ENCODE results near the gene TMPRSS6.

The TMPRSS6 gene

DNA sequence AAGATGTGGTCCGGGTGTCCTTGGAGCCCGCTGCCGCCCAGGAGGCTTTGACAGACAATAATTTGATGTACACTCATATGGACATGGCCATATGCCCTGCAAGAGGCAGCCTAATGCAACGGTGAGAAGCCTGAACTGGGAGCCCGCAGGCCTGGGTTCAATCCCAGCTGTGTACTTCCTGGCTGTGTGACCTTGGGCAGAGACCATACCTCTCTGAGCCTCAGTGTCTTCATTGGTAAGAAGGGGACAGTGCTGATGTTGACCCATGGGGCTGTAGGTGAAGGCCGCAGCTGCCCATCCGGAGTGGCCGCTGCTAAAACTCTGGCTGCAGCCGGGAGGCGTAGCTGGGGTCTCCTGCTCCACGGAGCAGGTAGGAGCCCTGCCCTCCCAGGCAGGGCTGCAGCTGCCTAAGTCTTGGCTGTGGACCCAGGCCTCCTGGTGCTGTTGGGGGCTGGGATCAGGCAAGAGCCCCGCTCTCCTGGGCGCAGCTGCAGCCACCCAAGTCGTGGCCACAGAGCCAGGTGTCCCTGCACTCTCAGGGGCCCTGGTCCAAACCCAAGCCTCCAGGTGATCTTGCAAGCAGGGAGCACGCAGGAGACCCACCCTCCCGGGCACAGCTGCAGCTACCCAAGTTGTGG, 31.3 kb upstream of the TMPRSS6 start:
- no peak for DNase-seq (ENCODE audit: low spot score)

DNA sequence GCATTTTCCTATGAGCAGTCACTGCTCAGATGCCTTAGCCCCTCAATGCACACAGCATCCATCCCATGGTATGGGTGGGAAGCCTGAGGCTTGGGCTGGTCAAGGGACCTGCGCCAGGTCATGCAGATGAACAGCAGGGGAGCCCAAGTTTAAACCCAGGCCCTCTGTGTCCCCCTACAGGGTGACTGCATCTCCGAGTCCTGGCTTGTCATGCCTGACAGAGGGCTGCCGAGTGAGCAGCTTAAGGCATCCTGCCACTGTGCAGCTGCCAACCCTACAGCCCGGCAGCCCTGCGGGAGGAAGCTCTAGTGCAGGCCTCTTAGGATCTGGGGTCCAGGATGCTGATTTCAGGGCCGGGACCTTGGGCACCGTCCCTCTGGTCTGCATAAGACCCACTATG, 30.2 kb upstream of the TMPRSS6 start:
- DNase-seq (ENCODE audit: low spot score), result no peak

DNA sequence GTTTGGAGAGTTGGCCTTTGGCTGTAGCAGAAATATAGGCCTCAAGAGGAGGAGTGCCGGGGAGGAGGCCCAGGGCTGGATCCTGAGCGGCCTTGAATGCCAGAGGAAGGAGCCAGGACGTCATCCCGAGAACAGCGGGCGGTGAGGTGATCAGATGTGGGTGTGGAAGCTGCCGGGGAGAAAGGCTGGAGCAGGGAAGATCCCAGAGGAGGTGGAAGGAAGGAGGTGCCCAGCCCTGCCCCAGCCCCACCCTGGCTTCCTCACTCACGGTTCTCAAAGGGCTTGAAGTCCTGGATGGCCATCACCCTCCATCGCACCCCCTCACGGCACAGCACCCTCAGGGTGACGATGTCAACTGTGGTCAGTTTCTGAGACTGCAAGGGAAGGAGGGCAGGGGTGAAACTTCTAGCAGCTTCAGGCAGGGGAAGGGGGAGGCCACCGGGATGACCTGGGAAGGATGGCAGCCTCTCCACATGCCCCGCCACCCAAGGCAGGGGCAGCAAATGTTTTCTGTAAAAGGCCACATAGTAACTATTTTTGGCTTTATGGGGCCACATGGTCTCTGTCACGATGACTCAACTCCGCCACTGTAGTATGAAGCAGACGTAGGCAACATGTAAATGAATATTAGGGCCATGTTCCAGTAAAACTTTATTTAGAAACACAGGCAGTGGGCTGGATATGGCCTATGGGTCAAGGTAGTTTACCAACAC, 29.5 kb upstream of the TMPRSS6 start:
- no peak for DNase-seq (ENCODE audit: low spot score)

DNA sequence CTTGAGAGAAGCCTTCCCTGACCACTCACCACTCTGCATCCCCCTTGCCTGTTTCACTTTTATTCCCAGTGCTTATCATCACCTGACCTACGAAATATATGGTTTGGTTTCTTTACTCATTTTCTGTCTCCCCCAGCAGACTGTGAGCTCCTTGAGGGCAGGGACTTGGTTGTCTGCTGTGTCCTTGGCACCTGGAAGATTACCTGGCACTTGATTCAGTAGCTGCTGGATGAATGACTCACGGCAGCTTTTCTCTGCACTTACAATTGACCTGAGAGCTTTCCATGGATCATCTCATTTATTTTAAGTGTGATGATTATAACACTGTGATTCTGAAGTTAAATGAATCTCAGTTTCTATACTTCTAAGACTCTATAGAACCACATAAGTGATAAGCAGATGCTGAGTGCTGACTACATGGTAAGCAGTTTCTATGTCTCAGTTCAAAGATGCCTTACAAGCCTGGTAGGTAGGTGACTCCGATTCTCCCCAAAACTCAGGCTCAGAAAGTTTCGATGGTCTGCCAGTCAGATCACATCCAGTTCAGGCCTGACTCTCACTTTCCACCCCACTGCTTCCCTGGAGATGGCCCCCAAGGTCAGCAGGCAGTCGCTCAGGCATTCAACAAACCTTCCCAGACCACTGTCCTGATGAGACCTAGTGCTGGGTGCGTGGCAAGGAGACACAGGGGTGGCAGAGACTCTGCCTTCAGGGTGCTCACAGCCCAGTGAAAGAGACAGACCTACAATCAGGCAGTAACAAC, 28.6 kb upstream of the TMPRSS6 start:
- no peak for DNase-seq (ENCODE audit: low spot score)

DNA sequence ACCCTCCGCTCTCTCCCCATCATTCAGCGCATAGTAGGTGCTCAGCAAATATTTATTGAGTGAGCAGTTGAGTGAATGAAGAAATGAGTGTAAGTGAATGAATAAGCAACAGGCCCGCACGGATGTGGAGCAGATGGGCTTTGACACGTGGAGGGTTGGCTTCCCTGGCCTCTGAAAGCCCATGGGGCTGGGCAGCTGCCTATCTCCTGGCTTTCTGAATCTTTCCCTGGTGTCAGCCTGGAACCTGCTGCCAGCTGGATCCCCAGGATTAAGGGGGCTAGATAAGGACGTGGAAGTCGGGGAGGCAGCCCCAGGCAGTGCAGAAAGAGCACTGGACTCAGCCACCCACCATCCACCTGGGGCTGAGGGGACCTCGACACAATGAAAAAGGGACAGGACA, 27.6 kb upstream of the TMPRSS6 start:
- no peak for DNase-seq (ENCODE audit: low spot score)

DNA sequence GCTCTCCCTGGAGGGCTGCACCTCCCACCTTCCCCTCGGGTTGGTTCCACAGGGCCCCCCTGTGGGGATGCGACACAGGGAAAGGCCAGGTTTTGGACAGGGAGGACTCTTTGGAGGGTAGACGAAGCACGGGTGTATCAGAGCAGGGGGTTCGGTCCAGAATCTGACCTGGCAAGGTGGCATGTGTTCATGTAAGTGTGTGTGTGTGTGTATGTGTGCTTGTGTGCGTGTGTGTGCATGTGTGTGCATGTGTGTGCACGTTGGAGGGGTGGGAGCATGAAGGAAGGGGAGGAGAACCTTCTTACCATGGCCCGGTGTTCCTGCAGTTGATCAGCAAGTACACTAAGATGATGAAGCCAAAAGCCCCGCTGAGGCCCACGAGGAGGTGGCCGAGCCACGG, 25.5 kb upstream of the TMPRSS6 start:
- DNase-seq (ENCODE audit: low spot score), result no peak

DNA sequence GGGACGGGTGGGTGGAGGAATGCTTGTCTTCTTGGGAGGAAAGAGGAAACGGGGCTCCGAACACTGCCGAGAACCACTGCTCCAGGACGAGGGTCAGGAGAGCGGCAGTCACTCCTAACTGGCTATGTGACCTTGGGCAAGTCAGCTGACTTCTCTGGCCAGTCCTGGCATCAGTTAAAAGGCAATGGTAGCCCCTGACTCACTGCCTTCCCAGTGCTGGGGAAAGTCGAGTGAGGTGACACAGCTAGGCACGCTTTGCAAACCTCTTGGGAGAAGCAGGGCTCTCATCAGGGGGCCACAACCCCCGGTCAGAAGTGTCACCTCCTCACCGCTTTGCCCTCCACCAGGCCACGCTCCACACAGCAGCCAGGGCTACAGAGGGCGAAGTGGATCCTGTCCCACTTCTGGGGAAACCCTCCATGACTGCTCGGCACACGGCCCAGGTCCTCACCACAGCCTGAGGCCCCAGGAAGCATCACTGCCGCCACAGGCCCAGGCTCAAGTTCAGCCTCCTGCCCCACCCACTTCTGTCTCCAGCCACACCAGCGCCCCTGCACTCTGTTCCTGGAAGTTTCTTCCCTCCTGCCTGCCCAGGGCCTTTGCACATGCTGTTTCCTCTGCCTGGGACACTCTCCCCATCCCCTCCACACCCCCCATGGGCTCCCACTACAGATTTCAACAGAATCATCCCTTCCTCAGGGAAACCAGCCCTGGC, 23.9 kb upstream of the TMPRSS6 start:
- DNase-seq (ENCODE audit: low spot score), result no peak

DNA sequence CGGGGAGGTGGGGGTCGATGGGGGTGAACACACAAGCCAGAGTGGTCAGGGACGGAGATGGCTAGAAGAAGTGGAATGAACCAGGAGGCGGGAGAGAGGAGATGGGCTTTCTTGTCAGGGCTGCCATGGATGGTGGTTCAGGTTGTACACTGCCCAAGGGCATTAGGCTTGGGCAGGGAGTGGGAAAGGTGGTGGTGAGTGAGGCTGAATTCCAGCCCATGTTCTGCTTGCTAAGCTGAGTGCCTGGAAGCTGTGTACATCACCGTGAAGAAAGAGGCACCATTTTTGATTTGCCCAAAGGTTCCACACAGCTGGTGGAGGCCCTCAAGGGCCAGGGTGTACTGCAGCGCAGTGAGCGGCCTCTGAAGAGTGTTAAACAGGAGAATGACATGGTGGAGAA, 23.3 kb upstream of the TMPRSS6 start:
- DNase-seq (ENCODE audit: low spot score), result no peak

DNA sequence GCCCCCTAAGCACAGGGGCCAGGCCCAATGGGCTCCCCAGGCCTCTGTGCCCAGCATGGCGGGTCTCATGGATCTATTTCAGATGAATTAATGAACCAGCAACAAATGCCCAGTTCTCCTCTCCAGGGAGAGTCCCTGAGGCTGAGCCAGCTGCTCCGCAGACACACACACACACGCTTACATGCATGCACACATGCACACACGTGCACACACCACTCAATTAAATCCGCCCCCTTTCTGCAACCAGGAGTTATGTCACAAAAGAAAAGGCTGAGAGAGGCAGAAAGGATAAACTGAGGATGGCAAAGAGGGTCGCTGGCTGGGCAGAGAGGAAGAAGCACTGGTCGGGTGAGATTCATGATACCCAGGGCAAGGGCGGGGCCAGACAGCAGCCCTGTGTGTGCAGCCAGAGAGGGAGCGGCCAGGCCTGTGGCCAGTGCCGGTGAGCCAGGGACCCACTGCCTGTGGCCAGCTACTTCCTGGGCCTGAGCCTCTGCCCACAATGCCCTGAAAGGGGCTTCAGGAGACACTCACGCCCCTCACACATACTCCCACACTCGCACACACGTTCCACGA, 20.4 kb upstream of the TMPRSS6 start:
- DNase-seq (ENCODE audit: low spot score), result no peak

DNA sequence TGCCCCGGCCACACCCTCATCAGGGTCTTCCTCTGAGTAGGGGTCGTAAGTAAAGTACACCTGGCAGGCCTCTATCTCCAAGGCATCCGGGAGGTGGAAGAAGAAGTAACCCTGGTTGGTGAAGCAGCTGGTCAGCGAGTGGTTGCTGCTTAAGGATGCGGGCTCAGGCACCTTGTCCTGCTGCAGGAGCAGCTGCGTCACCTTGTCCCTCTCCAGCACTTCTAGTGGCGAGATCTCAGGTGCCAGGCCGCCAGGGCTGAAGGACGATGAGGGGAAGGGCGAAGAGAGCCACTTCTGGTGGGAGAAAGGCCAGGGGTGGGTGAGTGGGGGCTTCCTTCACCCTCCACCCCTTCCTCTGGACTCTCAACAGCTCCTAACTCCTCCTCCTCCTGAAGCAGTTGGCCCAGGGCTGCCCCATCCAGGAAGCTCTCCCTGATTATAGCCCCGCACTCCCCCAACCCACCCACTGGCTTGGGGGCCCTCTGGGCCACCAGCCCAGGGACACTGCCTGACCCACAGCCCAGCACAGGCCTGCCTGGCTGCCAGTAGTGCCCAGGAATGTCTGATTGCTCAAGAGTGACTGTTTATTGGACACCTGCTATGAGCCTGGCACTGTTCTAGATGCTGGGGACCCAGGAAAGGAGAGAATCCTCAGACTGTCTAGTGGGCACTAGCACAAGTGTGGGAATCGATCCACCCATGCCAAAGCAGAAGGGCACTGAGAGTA, 19.2 kb upstream of the TMPRSS6 start:
- DNase-seq (ENCODE audit: low spot score), result no peak

DNA sequence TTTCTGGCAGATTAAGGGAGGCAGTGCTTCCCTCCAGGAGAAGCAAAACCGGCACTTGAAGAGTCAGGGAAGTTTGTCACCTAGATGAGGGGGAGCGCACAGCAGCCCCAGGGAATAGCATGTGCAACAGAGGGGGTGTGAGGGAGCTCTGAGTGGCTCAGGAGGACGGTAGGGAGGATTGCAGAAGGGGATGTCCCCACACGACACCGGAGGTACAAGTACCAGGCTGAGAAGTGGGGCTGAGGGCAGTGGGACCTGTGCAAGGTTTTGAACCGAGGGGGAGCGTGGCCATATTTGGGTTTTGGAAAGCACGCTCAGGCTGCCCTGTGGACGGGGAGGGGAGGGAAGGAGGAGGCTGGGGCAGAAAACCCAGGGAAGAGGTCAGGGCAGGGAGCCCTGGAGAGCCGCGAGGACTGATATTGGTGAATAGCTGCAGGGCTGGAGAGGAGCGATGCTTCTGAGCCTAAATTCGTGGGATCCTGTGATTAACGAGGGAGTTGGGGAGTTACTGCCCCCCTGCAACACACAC, 17.9 kb upstream of the TMPRSS6 start:
- no peak for DNase-seq (ENCODE audit: low spot score)

DNA sequence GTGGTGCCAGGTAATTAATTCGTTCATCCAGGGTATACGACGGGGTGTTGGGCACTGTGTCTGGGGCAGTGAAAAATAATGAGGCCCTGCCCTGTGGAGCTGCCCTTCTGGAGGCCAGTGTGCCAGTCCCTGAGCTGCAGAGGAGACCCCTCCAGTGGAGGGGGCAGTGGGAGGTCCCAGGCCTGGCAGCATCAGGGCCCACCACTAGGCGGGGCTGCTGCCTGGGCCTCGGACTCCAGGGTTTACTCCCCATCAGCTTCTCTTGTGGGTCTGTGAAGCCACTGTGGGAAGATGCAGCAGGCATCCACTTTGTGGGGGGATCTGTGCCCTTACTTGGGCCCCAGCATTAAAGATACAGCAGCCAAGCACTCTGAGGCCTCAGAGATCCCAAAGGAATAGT, 17.4 kb upstream of the TMPRSS6 start:
- no peak for DNase-seq (ENCODE audit: low spot score)

DNA sequence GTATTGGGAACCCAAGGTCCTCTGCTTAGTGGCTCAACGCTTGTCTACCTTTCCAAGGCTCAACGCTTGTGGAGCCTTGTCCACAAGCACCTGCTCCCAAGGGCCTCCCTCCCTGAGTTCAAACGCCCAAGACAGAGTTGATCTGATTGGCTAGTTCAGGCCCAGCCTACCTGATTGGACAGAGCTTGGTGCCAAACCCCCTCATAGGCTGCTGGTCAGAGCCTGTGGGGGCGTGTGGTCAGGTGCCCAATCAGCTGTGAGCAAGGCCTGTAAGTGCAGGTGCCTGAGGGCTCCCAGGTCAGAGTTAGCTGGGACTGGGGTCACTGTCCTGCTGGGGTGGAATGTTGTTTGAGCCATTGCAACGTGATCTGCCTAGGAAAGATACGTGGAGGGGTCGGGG, 16.9 kb upstream of the TMPRSS6 start:
- no peak for DNase-seq (ENCODE audit: low spot score)

DNA sequence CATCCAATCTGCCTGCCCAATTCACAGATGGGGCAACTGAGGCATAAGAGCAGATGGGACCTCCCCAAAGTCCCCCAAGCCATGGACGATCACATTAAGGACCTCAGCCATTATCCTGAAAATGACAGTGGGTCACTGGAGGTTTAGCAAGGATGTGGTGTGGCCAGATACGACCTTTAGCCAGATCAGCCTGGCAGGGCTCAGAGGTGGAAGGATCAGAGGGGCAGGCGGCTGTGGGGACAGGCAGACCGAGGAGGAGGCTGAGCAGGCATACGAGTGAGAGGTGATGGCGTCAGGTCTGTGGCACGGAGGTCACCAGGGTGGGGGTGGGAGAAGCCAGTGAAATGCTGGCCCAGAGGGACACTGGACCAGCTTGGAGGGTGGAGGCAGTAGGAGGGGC, 14.1 kb upstream of the TMPRSS6 start:
- DNase-seq (ENCODE audit: low spot score), result no peak

DNA sequence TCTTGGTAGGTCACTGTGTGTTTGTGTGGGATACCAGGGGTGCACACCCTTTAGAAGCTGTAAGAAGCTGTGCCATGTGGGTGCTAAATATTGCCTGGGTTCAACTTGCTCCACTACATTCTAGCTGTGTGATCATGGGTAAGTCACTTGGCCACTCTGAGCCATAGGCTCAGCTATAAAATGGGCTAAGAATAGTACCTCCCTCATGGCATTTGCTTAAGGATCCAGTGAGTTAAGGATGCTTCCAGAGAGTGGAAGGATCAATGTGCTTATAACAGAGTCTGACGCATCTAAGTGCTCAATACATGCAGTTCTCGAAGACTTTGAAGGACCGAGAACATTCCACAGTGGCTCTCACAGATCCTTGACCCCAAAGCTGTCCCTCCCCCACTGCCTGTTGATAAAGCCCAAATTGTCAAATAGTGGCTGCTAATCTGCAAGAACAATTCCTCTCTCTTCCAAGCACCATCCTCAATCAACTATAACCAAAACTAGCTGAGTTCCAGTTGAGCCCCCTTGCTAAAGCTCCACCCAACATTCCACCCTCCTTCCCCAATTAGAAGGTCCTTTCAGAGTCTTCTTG, 13.2 kb upstream of the TMPRSS6 start:
- no peak for DNase-seq (ENCODE audit: low spot score)

DNA sequence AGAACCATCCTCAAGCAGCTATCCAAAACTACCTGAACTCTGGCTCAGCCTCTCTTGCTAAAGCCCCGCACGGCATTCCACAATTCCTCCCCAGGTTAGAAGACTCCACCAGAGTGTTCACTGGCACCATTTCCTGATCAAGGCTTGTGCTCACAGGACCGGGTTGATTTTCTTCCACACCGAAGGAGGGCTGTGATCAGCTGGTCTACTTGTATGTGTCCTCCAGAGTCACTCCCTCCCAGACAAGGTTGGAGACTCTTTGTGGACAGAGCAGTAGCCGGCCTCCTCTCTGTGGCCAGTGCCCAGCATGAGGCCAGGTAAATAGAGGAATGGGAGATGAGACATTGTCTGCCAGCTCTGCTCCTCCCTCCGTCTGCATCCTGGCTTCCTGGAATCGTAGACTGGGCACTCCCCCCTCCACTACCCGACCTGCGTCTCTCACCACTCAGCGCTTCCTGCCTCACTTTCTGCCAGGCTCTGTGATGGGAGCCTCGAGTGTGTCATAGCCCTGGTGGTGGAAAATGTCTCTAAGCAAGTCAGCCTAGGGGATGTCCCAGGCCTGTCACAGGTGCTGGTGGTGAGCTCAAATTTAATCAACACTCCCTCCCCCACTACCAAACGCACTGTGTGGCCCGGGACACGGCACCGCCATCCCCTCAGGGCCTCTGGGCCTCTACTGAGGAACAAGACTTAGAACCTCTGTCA, 12.5 kb upstream of the TMPRSS6 start:
- DNase-seq (ENCODE audit: low spot score), result peak; percentile 47

DNA sequence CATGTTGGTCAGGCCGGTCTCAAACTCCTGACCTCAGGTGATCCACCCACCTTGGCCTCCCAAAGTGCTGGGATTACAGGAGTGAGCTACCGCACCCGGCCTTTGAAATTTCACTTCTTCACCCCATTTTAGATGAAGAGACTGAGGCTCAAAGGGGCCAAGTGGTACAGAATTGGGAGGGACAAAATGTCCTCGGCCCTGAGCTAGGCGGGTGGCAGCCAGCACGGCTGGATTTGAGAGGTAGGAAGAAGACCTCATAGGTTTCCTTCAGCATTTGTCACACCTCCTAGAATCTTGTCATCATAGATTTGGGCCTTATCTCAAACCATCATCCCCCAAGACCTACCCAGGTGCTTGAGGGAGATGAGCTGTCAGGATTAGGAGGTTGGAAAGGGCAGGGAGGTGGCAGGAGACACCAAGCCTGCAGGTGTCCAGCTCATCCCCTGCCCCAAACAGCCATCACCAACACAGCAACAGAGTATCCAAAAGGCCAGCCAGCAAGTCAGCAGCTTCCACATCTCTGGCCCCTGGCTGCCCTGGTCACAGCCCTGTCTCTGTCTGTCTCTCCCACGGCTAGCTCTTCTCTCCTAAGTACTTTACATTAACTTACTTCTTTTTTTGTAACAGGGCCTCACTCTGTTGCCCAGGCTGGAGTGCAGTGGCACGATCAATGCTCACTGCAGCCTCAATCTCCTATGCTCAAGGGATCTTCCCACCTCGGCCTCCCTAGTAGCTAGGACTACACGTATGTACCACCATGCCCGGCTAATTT, 11.2 kb upstream of the TMPRSS6 start:
- DNase-seq (ENCODE audit: low spot score), result no peak

DNA sequence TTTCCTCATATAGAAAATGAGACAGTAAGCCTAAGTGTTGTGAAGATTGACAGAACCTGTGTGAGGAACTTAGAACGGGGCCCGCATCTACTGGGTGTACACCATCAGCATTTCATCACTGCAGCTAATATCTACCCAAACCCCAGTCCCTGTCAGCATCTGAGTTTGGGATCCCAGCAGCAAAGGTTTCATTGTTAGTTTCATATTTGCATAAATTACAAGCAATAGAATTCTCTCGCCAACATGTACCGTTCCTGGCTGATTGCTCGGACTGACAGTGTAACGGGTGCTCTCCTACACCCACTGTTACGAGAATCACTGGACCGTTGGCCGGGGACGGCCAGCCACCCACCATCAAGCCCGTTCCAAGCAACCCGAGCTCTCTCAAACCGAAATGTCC, 10.4 kb upstream of the TMPRSS6 start:
- no peak for DNase-seq (ENCODE audit: low spot score)

DNA sequence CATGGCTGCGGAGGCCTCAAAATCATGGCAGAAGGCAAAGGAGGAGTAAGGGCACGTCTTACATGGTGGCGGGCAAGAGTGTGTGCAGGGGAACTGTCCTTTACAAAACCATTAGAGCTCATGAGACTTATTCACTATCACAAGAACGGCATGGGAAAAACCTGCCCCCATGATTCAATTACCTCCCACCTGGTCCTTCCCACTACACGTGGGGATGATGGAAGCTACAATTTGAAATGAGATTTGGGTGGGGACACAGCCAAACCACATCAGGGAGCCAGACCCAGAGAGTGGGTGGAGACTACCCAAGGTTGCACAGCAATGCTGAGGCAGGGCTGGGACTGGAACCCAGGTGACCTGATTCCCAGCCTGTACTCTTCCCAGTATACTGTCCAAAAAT, 8.6 kb upstream of the TMPRSS6 start:
- DNase-seq (ENCODE audit: low spot score), result no peak

DNA sequence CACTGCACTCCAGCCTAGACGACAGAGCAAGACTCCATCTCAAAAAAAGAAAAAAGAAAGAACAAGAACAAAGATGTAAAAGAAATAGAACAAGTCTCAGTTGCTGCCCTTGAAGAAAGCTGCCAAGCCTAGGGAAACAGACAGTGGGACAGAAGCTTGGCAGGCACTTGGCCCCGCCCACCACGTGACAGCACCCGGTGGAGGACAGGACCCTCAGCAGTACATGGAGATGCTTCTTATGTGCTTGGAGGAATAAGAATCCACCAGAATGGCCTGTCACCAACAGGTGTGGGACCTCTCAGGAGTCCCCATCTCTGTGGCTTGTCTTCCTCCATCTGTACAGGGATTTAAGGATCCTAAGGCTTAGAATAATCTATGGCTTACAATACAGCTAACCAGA, 7.6 kb upstream of the TMPRSS6 start:
- DNase-seq (ENCODE audit: low spot score), result no peak

Measured in AG08395 (cell line).